Activated naive CD8-positive, alpha-beta T cell treated with anti-CD3 and anti-CD28 coated beads for 36 hours (primary cell): Measurements from ENCODE around the gene SLC22A17. TPM values are rescaled to one million over a fixed set of nuclear protein-coding genes. Genes with fewer than 3 reads are reported as not detected.

Source experiments
- DNase-seq: peaks from one replicate; pipeline ENCODE4 v3.0.0; 2021
- H3K27ac Mint-ChIP-seq: one replicate; pipeline ENCODE4 v1.8.0; 2022; ENCODE audit warnings: mild to moderate bottlenecking, moderate library complexity, mixed read lengths
- H3K27me3 Mint-ChIP-seq: one replicate; pipeline ENCODE4 v1.8.0; 2022; ENCODE audit warnings: mild to moderate bottlenecking, mixed read lengths
- H3K36me3 Mint-ChIP-seq: one replicate; pipeline ENCODE4 v1.8.0; 2021; ENCODE audit warnings: mild to moderate bottlenecking, mixed read lengths
- H3K4me1 Mint-ChIP-seq: one replicate; pipeline ENCODE4 v1.8.0; 2021; ENCODE audit warnings: mixed read lengths
- H3K4me3 Mint-ChIP-seq: one replicate; pipeline ENCODE4 v1.8.0; 2022; ENCODE audit warnings: mild to moderate bottlenecking, moderate library complexity, mixed read lengths
- H3K9me3 Mint-ChIP-seq: one replicate; pipeline ENCODE4 v1.8.0; 2022; ENCODE audit warnings: mixed read lengths
- total RNA-seq, 2 experiments: library from RNA; stranded (reverse); gene quantifications; one replicate each; pipeline ENCODE4 v1.2.3, GENCODE V29; 2021

SLC22A17 gene
- total RNA-seq, 2 experiments from 2014 or later: 2.2 to 2.9 TPM

DNA sequence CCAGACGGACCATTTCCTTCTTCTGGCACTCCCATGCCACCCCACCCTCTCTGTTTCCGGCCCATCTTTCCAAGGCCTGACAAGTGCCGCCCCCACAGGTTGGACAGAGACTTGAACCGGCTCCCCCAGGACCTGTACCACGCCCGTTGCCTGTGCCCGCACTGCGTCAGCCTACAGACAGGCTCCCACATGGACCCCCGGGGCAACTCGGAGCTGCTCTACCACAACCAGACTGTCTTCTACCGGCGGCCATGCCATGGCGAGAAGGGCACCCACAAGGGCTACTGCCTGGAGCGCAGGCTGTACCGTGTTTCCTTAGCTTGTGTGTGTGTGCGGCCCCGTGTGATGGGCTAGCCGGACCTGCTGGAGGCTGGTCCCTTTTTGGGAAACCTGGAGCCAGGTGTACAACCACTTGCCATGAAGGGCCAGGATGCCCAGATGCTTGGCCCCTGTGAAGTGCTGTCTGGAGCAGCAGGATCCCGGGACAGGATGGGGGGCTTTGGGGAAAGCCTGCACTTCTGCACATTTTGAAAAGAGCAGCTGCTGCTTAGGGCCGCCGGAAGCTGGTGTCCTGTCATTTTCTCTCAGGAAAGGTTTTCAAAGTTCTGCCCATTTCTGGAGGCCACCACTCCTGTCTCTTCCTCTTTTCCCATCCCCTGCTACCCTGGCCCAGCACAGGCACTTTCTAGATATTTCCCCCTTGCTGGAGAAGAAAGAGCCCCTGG, 23.0 kb upstream of the SLC22A17 start:
- H3K36me3 Mint-ChIP-seq: no peaks in the 10 kb centered on the region
- H3K27ac Mint-ChIP-seq: no peak overlapping the region
- H3K27me3 Mint-ChIP-seq: peaks cover 3% of the 10 kb centered on the region
- H3K9me3 Mint-ChIP-seq: no peaks in the 10 kb centered on the region
- H3K4me1 Mint-ChIP-seq: peaks cover 2% of the 10 kb centered on the region
- no peak for DNase-seq
- H3K4me3 Mint-ChIP-seq: no peak overlapping the region

DNA sequence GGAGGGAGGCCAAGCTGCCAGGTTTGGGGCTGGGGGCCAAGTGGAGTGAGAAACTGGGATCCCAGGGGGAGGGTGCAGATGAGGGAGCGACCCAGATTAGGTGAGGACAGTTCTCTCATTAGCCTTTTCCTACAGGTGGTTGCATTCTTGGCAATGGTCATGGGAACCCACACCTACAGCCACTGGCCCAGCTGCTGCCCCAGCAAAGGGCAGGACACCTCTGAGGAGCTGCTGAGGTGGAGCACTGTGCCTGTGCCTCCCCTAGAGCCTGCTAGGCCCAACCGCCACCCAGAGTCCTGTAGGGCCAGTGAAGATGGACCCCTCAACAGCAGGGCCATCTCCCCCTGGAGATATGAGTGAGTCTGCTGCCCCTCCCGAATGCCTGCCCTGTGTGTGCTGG, 20.4 kb upstream of the SLC22A17 start:
- no peak for DNase-seq
- Mint-ChIP-seq H3K36me3 (no peaks in the 10 kb centered on the region), H3K9me3 (no peaks in the 10 kb centered on the region), H3K4me3 (no peak overlapping the region), H3K27me3 (peaks cover 4% of the 10 kb centered on the region), H3K27ac (no peak overlapping the region), H3K4me1 (peaks cover 2% of the 10 kb centered on the region)

DNA sequence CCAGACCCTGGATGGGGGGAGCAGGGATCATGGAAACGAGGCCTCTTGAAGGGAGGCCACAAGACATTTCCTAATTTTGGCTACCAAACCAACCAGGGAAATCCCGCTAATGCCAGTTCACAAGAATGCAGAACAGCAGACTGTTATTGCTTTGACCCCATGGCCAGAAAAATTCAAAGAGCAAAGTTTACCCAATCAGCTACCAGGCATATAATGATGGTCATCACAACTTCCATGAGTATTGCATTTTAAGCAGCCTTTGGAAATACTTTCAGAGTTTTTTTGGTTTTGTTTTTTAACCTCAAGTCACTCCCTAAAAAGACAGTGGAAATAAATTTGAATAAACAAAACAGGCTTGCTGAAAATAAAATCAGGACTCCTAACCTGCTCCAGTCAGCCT, 19.8 kb upstream of the SLC22A17 start, which contains the start of gene IL25:
IL25 (plus strand) TSS at position 301 of the 400 bp plus-strand sequence.
- Mint-ChIP-seq H3K4me1 (peaks cover 2% of the 10 kb centered on the region), H3K9me3 (no peaks in the 10 kb centered on the region), H3K27me3 (peaks cover 7% of the 10 kb centered on the region), H3K4me3 (no peak within 1 kb of the TSS), H3K27ac (no peak within 1 kb of the TSS), H3K36me3 (no peaks in the 10 kb centered on the region)
- no peak for DNase-seq

DNA sequence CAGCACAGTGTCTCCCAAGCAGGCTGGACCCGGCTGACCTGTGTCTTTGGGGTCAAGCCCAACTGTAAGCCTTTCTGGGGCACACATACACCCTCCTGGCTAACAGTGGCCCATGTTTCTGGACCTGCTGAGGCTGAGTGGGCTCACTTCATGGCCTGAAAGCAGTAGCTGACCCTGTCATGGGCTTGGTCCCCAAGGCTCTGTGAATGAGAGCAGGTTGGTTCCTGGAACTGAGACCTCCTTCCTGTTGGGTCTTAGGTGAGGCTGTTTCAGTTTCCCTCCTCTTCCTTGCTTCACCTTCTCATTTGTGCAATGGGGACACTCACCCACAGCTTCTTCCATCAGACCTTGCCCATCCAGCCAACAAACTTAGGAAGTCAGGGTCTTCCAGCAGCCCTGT, 19.2 kb upstream of the SLC22A17 start:
- no peaks in the 10 kb centered on the region for H3K9me3 Mint-ChIP-seq

DNA sequence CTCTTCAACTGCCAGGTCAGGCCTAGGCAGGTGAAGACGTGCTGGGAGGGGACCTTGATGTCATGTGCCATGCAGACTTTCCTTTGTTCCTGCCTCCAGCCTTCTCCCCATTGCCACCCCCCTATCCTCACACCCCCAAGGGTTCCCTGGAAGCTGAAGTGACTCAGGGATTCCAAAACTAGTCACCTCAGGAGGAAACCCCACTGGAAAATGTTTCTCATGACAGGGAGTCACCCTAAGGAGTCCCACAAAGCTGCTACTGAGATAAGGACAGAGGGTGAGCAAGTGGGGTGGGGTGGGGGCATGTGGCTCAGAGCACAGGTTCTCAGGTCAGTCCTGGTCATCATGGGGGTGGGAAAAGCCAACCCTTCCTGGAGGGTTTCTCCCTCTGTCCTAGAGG, 17.5 kb upstream of the SLC22A17 start:
- H3K9me3 Mint-ChIP-seq: no peaks in the 10 kb centered on the region
- no peak overlapping the region for H3K27ac Mint-ChIP-seq
- peaks cover 19% of the 10 kb centered on the region for H3K27me3 Mint-ChIP-seq
- H3K4me1 Mint-ChIP-seq: peaks cover 2% of the 10 kb centered on the region
- no peaks in the 10 kb centered on the region for H3K36me3 Mint-ChIP-seq
- H3K4me3 Mint-ChIP-seq: no peak overlapping the region
- no peak for DNase-seq

More for the DNA sequence above, 19.2 kb upstream of the SLC22A17 start:
- H3K4me1 Mint-ChIP-seq: peaks cover 2% of the 10 kb centered on the region
- no peak for DNase-seq
- no peak overlapping the region for H3K27ac Mint-ChIP-seq
- no peaks in the 10 kb centered on the region for H3K36me3 Mint-ChIP-seq
- H3K4me3 Mint-ChIP-seq: no peak overlapping the region
- H3K27me3 Mint-ChIP-seq: peaks cover 13% of the 10 kb centered on the region

DNA sequence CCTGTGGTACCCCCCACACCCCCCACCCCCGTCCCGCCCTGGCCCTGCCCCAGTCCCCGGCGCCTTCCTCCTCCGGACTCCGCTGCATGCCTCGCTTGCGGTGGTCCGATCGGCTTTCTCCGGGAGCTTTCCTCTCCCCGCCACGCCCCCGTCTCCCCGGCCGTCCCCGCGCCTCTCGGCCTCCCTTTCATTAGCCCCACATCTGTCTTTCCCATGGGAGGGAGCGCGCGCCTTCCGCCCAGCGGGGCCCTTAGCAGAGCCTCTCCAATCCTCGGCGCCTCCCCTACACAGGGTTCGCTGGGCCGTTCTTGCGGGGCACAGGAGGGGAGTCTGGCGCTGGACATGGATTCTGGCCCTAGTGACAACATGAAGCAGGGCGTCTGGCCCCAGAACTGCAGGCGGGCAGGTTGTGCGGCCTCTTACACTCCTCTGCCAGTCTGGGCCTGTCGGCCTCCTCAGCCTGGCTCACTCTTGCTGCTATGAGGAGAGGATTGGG, 13.8 kb upstream of the SLC22A17 start:
- no peak for DNase-seq

DNA sequence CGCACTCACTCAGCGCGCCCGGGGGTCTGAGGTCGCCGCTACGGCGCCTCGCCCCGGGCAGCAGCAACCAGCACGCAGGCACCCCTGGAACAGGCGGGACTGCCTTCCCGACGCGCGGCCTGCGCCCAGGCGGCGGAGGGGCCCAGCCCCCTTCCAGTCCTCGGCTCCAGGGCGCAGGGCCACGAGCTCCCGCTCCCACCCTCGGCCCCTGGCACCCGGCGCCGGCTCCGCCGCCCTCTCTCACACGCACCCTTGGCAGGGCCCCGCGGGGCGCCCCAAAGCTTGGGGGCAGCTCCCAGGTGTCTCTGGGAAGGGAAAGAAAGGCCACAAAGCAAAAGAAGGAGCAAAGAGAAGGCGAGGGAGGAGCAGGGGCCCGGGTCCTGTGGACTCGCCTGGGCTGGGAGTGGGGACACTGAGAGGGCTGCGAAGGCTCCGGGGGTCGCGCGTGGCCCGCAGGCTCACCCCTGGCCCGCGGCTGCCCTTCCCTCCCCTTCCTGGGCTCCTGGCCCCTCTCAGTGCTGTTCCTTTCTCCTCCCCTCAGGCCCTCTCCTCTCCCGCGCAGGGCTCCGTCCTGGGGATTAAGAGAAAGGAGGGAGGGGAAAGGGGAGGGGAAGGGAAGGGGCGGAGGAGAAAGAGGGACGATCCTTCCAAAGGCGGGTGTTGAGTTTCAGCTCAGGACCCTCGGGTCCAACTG, 13.2 kb upstream of the SLC22A17 start:
- H3K9me3 Mint-ChIP-seq: no peaks in the 10 kb centered on the region
- no peak overlapping the region for H3K27ac Mint-ChIP-seq
- H3K4me3 Mint-ChIP-seq: no peak overlapping the region
- no peaks in the 10 kb centered on the region for H3K36me3 Mint-ChIP-seq
- DNase-seq: no peak
- H3K4me1 Mint-ChIP-seq: no peaks in the 10 kb centered on the region
- peaks cover 36% of the 10 kb centered on the region for H3K27me3 Mint-ChIP-seq

More for the DNA sequence above, 13.8 kb upstream of the SLC22A17 start:
- H3K36me3 Mint-ChIP-seq: no peaks in the 10 kb centered on the region
- H3K27ac Mint-ChIP-seq: no peak overlapping the region
- no peak overlapping the region for H3K4me3 Mint-ChIP-seq
- peaks cover 36% of the 10 kb centered on the region for H3K27me3 Mint-ChIP-seq
- H3K4me1 Mint-ChIP-seq: no peaks in the 10 kb centered on the region
- H3K9me3 Mint-ChIP-seq: no peaks in the 10 kb centered on the region

DNA sequence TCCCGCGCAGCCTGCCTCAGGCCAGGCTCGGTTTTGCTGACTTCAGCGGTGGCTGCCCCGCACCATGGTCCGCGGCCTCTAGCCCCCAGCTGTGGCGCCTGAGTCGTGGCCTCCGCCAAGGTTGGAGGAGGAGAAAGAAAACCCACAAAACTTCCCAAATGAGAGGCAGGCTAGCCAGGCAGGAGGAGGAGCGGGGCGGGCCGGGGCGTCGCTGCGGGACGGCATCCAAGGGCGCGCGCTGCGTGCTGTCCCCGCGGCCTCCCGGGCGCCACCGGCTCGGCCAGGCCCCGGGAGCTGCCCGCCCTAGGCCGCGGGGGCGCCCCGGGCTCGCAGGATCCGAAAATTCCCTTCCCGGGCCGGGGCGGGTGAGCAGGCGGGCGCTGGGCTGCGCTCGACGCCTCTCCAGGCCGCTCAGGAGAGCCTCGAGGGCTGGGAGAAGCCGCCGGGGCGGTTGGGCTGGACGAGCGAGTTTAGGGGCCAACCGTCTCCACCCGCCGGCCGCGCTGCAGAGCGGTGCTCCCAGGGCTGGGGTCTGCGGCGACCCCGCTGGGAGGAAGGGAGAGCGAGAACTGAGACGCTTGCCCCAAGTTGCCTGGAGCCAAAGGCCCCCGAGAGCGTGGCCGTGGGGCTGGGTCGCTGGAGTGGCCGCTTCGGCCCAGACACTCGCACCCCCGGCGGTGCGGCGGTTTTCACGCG, 12.5 kb upstream of the SLC22A17 start, which contains the start of gene EFS:
EFS (minus strand) TSS at position 137 of the 696 bp plus-strand sequence. CDS start 147 bp downstream, outside the sequence.
- no peaks in the 10 kb centered on the region for H3K9me3 Mint-ChIP-seq
- no peak for DNase-seq
- no peaks in the 10 kb centered on the region for H3K36me3 Mint-ChIP-seq
- no peak within 1 kb of the TSS for H3K4me3 Mint-ChIP-seq
- H3K4me1 Mint-ChIP-seq: no peaks in the 10 kb centered on the region
- H3K27me3 Mint-ChIP-seq: peaks cover 36% of the 10 kb centered on the region
- H3K27ac Mint-ChIP-seq: no peak within 1 kb of the TSS

DNA sequence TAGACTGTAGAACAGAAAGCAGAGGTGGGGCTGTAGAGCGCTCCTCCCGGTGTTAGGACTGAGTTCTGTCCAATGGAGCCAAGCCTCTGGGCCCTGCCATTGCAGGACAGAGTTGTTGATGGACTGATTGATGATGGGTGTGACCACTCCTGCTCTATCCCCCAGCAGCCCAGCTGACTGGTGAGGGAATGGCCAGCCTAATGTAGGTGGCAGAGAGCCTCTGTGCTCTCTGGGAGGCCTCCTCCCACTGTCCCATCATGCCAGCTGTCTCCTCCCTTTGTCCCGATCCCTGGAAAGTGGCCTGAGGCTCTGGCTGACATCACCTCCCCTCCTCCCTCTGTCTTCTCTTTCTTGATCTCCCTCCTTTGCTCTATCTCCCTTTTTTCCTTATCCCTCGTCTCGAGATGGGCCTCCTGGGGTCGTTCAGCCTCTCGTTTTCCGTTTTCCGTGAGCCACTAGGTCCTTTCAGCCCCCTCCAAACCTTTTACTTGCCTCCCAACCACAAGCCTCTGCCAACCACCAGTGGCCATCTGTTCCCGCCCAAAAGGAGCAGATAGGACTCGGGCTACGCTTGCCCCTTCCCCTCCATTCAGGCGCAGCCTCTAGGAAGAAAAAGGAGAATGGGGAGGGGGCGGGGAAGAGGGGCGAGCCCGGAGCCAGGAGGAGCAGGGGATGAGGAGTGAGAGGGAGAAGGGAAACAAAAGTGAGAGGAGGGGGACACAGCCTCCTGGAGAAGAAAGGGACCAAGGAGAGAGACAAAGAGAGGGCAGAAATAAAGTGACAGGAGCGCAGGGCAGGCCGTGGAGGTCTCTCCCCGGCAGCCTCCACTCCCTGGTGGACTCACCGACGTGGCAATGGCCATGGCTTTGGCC, 11.7 kb upstream of the SLC22A17 start:
- Mint-ChIP-seq H3K4me1 (no peaks in the 10 kb centered on the region), H3K27me3 (peaks cover 36% of the 10 kb centered on the region), H3K9me3 (no peaks in the 10 kb centered on the region), H3K36me3 (no peaks in the 10 kb centered on the region), H3K27ac (no peak overlapping the region), H3K4me3 (no peak overlapping the region)
- DNase-seq: no peak

DNA sequence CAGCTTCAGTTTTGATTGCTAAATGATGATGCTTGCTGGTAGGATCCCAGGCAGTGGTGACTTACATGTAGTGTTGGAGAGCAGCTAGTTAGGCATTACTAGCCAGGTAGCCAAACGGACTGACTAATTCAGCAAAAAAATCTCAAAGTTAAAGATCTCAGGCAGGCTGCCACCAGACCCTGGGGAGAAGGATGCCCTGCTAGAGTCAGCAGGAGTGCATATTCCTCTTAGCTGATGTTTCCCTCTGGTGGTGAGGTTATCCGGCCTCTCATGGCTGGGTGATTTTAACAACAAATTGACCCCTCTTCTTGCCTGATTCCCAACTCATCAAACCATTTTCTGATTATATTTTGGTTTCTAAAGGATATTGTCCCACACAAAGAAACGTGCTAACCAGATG, 9.5 kb upstream of the SLC22A17 start:
- Mint-ChIP-seq H3K27me3 (peaks cover 27% of the 10 kb centered on the region), H3K9me3 (no peaks in the 10 kb centered on the region), H3K27ac (no peak overlapping the region), H3K36me3 (no peaks in the 10 kb centered on the region), H3K4me1 (no peaks in the 10 kb centered on the region), H3K4me3 (no peak overlapping the region)
- DNase-seq: no peak

DNA sequence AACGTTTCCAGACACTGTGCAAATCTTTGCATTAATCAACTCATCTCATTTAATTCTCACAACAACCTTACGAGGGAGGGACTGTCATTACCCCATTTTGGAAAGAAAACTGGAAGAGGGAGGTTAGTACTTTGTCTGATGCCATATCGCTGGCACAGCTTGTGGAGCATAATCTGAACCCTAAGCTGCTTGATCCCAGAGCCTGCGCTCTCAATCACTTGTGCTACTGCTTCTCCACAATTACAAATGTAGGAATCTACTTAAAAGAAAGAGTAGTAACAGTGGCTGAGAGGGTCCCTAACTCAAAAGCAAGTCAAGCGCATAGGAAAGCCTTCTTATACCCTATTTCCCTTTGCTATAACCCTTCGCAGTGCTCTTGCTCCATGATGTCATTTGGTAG, 9.1 kb upstream of the SLC22A17 start:
- H3K9me3 Mint-ChIP-seq: no peaks in the 10 kb centered on the region
- no peaks in the 10 kb centered on the region for H3K4me1 Mint-ChIP-seq
- H3K4me3 Mint-ChIP-seq: no peak overlapping the region
- peaks cover 22% of the 10 kb centered on the region for H3K27me3 Mint-ChIP-seq
- H3K27ac Mint-ChIP-seq: no peak overlapping the region
- no peak for DNase-seq
- no peaks in the 10 kb centered on the region for H3K36me3 Mint-ChIP-seq

DNA sequence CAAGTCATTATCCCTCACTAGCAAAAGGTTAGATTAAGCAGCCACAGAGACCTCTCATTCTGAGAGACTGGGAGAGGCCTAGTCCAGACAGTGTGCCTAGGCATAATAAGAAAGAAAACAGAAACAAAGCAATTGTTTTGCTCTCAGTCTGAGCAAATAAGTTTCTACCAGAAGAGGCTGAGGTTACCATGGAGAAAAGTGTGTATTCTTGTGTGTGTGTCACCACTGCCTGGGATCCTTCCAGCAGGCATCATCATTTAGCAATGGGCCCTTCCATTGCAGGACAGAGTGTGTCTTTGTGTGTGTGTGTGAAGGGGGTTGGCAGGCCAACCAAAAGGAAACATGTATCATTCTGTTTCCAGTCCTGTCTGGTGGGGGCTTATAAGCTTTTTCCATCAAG, 8.6 kb upstream of the SLC22A17 start:
- Mint-ChIP-seq H3K4me3 (no peak overlapping the region), H3K9me3 (no peaks in the 10 kb centered on the region), H3K36me3 (no peaks in the 10 kb centered on the region), H3K27me3 (peaks cover 18% of the 10 kb centered on the region), H3K27ac (no peak overlapping the region), H3K4me1 (no peaks in the 10 kb centered on the region)
- DNase-seq: no peak

DNA sequence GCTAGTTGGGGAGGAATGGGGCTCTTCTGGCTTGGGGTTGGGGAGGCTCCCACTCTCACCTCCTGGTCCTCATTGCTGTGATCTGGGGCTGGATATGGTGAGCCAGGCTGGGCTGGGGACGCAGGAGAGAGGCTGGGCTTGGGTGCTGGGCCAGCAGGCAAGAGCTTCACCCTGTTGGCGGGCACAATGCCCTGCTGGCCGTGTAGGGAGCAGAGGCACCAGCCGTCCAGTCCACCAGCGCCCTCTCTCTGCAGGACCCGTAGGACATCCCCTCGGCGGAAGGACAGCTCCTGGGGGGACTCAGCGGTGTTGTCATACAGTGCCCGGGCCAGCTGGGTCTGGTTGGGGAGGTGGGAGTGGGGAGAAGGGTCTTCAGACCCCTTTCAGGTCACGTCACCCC, 7.8 kb upstream of the SLC22A17 start:
- Mint-ChIP-seq H3K4me3 (no peak overlapping the region), H3K27ac (no peak overlapping the region), H3K36me3 (no peaks in the 10 kb centered on the region), H3K4me1 (no peaks in the 10 kb centered on the region), H3K27me3 (peaks cover 18% of the 10 kb centered on the region), H3K9me3 (no peaks in the 10 kb centered on the region)
- DNase-seq: no peak

DNA sequence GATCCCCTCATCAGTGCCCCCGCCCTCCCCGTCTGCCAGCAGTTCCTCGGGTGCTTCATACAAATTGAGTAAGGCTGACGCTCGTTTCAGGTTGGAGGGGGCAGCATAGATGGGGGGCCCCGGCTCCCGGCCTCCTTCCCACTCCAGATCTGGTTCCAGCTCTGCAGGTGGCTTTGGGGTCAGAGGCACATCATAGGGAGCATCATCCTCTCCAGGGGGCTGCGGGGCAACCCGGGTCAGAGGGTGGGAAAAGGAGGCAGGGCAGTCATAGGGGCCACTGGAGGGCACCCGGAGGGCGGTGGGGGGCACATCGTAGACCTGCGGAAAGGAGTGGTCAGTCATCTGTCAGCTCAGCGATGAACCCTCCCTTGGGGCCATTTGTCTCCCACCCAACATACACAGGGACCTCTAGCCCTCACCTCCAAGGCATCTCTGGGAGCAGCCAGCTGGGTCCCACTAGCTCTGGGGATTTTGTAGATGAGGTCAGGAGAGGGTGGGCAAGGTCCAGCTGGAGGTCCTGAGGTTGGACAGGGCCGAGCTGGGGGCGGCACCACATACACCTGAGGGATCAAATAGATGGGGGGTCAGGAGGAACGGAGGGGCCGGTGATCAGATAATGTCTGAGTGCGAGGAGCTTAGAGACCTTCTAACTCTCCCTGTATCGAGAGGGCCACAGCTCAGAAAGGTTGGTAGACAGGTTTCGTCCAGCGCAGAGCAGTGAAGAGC, 7.2 kb upstream of the SLC22A17 start:
- DNase-seq: no peak
- Mint-ChIP-seq H3K9me3 (no peaks in the 10 kb centered on the region), H3K27ac (no peak overlapping the region), H3K4me1 (no peaks in the 10 kb centered on the region), H3K27me3 (peaks cover 16% of the 10 kb centered on the region), H3K36me3 (no peaks in the 10 kb centered on the region), H3K4me3 (no peak overlapping the region)
